Prostate gland (tissue), 2 donors: Measurements from ENCODE around the gene SMIM1. TPM values are rescaled to one million over a fixed set of nuclear protein-coding genes. Genes with fewer than 3 reads are reported as not detected.

Source experiments
- DNase-seq: peaks from one replicate; pipeline ENCODE4 v3.0.0-alpha.2; 2019; ENCODE audit warnings: low spot score
- H3K27ac ChIP-seq, 2 donors: fragments of 200-600 bp; sonication (generic); 2 replicates each; pipeline ENCODE4 v1.5.1; 2017 to 2019
- H3K27me3 ChIP-seq: fragments of 200-600 bp; sonication (generic); replicated peaks from 2 replicates; pipeline ENCODE4 v1.5.1; 2019; ENCODE audit not compliant: insufficient read depth
- H3K36me3 ChIP-seq, 2 donors: fragments of 200-600 bp; sonication (generic); 1 replicate in 1 of 2; 2 replicates in 1 of 2; pipeline versions ENCODE4 v1.5.1 to v1.8.1; 2017 to 2019
- H3K4me1 ChIP-seq: fragments of 200-600 bp; sonication (generic); replicated peaks from 2 replicates; pipeline ENCODE4 v1.5.1; 2019
- H3K4me3 ChIP-seq, 2 donors: fragments of 200-600 bp; sonication (generic); 2 replicates each; pipeline ENCODE4 v1.5.1; 2017 to 2019
- H3K9me3 ChIP-seq: fragments of 200-600 bp; sonication (generic); 2 replicates; pipeline ENCODE4 v1.5.1; 2017
- CTCF ChIP-seq, 4 experiments: fragments of 200-600 bp in 2 of 4; fragments of 450-650 bp in 2 of 4; sonication (generic) in 2 of 4; IDR thresholded peaks; 1 replicate in 3 of 4; 2 replicates in 1 of 4; pipeline ENCODE4 v1.5.1; 2016 to 2019; ENCODE audit warnings: antibody characterized with exemption in 4 of 4, mild to moderate bottlenecking in 2 of 4, moderate library complexity in 2 of 4
- POLR2A ChIP-seq: fragments of 450-650 bp; IDR thresholded peaks from one replicate; pipeline ENCODE4 v1.6.1; 2016; ENCODE audit warnings: antibody characterized with exemption, mild to moderate bottlenecking
- POLR2AphosphoS5 ChIP-seq: sonication (generic); formaldehyde crosslinking; IDR thresholded peaks from one replicate; pipeline ENCODE4 v1.6.1; 2017; ENCODE audit warnings: antibody characterized with exemption
- WGBS: methylation state at CpG from one replicate; pipeline ENCODE4 v1.1.5; 2018; 5-methylcytosine and 5-hydroxymethylcytosine counted together
- intact Hi-C: fragments of 100-400 bp; cut with DNase I; formaldehyde crosslinking; loops from one replicate; pipeline ENCODE4 v1.14.2; 2022
- total RNA-seq, 2 donors: library from RNA; depleted of rRNA; stranded (reverse); fragments of >200 nt; gene quantifications; one replicate each; pipeline ENCODE4 v1.1.0, GENCODE V29; 2016

Gene SMIM1
- total RNA-seq, 2 donors from 2014 or later, result 17.7 to 148 TPM

- TF ChIP-seq POLR2AphosphoS5, result no peak
- H3K4me1 ChIP-seq, result no peaks in the 10 kb centered on the region
- WGBS, result 73% methylated on average over 6 of the region's 6 CpGs
- H3K27ac ChIP-seq, result no peak overlapping the region
- H3K9me3 ChIP-seq, result no peaks in the 10 kb centered on the region
- H3K27me3 ChIP-seq, result no peaks in the 10 kb centered on the region
- no peaks in the 10 kb centered on the region for H3K36me3 ChIP-seq
- intact Hi-C loops, result no loop called here
- H3K4me3 ChIP-seq, result no peak overlapping the region
- DNase-seq, result no peak
Measured at GRCh38 chr1:3759164-3759563, 13.4 kb upstream of the SMIM1 start.

- H3K27me3 ChIP-seq, result no peaks in the 10 kb centered on the region
- intact Hi-C loops, result no loop called here
- no peak for TF ChIP-seq POLR2A
- TF ChIP-seq POLR2AphosphoS5, result no peak
- TF ChIP-seq CTCF (IDR thresholded peaks at IDR 0.05), result no peak
- no peaks in the 10 kb centered on the region for H3K36me3 ChIP-seq
- WGBS, result 56% methylated on average over 6 of the region's 6 CpGs
- H3K9me3 ChIP-seq, result no peaks in the 10 kb centered on the region
- no peak overlapping the region for H3K27ac ChIP-seq
- H3K4me3 ChIP-seq, result no peak overlapping the region
- H3K4me1 ChIP-seq, result no peaks in the 10 kb centered on the region
- no peak for DNase-seq
Measured at GRCh38 chr1:3759796-3760195, 12.8 kb upstream of the SMIM1 start.

DNA sequence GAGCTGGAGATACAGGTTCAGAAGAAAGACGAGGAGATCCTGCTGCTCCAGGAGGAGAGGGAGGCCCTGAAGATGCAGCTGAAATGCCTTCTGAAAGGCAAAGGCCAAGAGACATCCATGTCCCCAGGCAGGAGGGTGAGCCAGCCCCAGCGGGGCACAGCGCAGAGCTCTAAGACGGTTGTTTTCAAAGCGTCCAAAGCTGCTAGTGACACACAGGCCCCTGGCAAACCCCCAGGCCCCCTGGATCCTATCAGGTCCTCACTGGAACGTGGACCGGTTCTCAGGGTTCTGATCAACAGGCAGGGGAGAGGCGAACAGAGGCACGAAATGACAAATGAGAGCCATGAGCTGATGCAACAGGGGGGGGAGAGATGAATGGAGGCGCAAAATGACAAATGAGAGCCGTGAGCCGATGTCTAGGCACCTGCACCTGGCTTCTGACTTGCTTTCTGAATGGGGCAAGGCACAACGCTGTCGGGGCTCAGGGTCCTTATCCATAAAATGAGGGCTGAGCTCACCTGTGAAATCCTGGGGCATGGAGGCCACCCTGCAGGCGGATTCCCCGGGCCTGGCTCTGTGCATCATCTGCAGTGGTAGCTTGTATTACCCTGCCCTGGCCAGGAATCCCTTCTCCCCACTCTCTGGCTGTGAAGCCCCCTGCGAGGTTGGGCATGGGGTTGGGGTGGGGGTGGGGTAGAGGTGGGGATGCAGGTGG lies 11.1 kb upstream of the SMIM1 start:
- H3K36me3 ChIP-seq, result no peaks in the 10 kb centered on the region
- H3K27ac ChIP-seq, result no peak overlapping the region
- no peaks in the 10 kb centered on the region for H3K27me3 ChIP-seq
- no peak overlapping the region for H3K4me3 ChIP-seq
- WGBS, result 82% methylated on average over 17 of the region's 17 CpGs
- H3K9me3 ChIP-seq, result no peaks in the 10 kb centered on the region
- no peaks in the 10 kb centered on the region for H3K4me1 ChIP-seq
- intact Hi-C loops, result no loop called here
- TF ChIP-seq POLR2AphosphoS5 (no peak), CTCF (IDR thresholded peaks at IDR 0.05) (no peak), POLR2A (no peak)
- DNase-seq, result no peak

DNA sequence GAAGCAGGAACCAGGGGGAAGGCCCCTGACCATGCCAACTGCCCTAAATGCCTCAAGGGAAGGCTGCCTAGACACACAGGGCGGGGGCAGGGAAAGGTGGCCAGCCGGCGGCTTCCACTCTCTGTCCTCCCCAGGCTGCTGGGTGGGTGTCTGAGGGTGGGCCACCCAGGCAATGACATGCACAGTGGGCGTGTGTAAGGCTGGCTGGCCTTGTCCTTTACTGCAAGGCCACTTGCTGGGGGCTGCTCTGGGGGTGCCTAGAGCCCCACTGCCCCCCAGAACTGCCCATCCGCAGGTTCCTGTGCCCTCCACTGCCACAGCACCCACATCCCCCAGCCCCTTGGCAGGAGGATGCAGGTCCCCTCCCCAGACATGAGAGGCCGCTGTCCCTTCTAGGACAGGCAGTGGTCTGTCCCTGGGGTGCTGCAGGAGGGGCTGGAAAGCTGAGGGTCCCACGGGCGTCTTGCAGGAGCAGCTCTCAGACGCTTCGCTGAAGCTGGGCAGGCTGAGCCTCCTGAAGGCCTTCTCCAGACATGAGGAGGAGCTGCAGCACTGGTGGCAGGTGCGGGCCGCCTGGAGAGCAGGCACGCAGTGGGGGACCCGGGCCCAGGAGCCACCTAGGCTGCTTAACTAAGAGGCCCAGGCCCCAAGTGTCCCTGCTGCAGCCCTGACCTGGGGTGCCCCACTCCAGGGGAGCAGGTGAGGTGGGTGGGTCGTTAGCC lies 10.2 kb upstream of the SMIM1 start:
- H3K27me3 ChIP-seq, result no peaks in the 10 kb centered on the region
- DNase-seq, result no peak
- 76% methylated on average over 15 of the region's 15 CpGs for WGBS
- H3K36me3 ChIP-seq, result no peaks in the 10 kb centered on the region
- TF ChIP-seq POLR2A (no peak), CTCF (IDR thresholded peaks at IDR 0.05) (no peak), POLR2AphosphoS5 (no peak)
- H3K4me1 ChIP-seq, result no peaks in the 10 kb centered on the region
- no peak overlapping the region for H3K27ac ChIP-seq
- H3K9me3 ChIP-seq, result no peaks in the 10 kb centered on the region
- intact Hi-C loops, result no loop called here
- H3K4me3 ChIP-seq, result no peak overlapping the region

GRCh38 chr1:3762873-3763228 lies 9.7 kb upstream of the SMIM1 start:
- Histone ChIP-seq H3K4me3 (no peak overlapping the region), H3K27me3 (no peaks in the 10 kb centered on the region), H3K27ac (no peak overlapping the region), H3K36me3 (no peaks in the 10 kb centered on the region), H3K4me1 (no peaks in the 10 kb centered on the region), H3K9me3 (no peaks in the 10 kb centered on the region)
- intact Hi-C loops, result no loop called here
- DNase-seq, result no peak
- TF ChIP-seq POLR2AphosphoS5, result no peak
- TF ChIP-seq POLR2A, result no peak
- TF ChIP-seq CTCF (IDR thresholded peaks at IDR 0.05), result no peak
- WGBS, result 87% methylated on average over 12 of the region's 12 CpGs
